Neural cell (in vitro differentiated cells): ENCODE data around the gene TPST2.

ENCODE experiments used
- CTCF ChIP-seq: fragments of 450-650 bp; IDR thresholded peaks from 2 replicates; pipeline ENCODE4 v1.5.1; 2014; ENCODE audit warnings: antibody characterized with exemption, mild to moderate bottlenecking, moderate library complexity; ENCODE audit not compliant: poor library complexity, severe bottlenecking
- EP300 ChIP-seq: fragments of 450-650 bp; conservative IDR thresholded peaks from 2 replicates; pipeline ENCODE4 v1.6.1; 2014; ENCODE audit warnings: antibody characterized with exemption, mild to moderate bottlenecking, moderate library complexity; ENCODE audit not compliant: poor library complexity, severe bottlenecking
- EZH2 ChIP-seq: fragments of 200-600, 300-800 bp; shearing (Covaris generic), sonication (generic); IDR thresholded peaks from 2 replicates; pipeline ENCODE4 v1.6.1; 2014; ENCODE audit warnings: antibody characterized with exemption, low read length, borderline replicate concordance, mild to moderate bottlenecking; ENCODE audit not compliant: insufficient read depth, poor library complexity, severe bottlenecking
- POLR2AphosphoS5 ChIP-seq: IDR thresholded peaks from 2 replicates; pipeline ENCODE4 v1.6.1; 2012
- SMC3 ChIP-seq: fragments of 450-650 bp; conservative IDR thresholded peaks from 2 replicates; pipeline ENCODE4 v1.6.1; 2014; ENCODE audit warnings: antibody characterized with exemption, mild to moderate bottlenecking, moderate library complexity; ENCODE audit not compliant: poor library complexity
- TAF1 ChIP-seq: IDR thresholded peaks from 2 replicates; pipeline ENCODE4 v1.6.1; 2012; ENCODE audit warnings: low read depth

DNA sequence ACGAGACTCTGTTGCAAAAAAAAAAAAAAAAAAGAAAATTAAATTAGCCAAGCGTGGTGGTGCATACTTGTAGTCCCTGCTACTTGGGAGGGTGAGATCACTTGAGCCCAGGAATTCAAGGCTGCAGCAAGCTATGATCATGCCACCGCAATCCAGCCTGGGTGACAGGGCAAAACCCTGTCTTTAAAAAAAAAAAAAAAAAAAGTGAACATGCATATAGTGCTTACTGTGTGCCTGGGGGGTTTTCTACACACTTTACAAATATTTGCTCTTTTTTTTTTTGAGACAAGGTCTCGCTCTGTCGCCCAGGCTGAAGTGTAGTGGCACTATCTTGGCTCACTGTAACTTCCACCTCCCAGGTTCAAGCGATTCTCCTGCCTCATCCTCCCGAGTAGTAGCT is 12.9 kb downstream of the TPST2 start:
- TF ChIP-seq POLR2AphosphoS5 (no peak), EZH2 (no peak), EP300 (no peak), CTCF (no peak), TAF1 (no peak), SMC3 (no peak)
